Fibroblast of villous mesenchyme (primary cell): ENCODE results near the gene INPP5A. TPM values are rescaled to one million over a fixed set of nuclear protein-coding genes. Genes with fewer than 3 reads are reported as not detected.
"Not testable (repeated sequence)": the region's sequence is repeated elsewhere in the genome, so short reads cannot be mapped to it uniquely, and the experiment has no call there.

ENCODE experiments used
- DNase-seq: peaks from one replicate; pipeline ENCODE4 v3.0.0-alpha.2; 2010; ENCODE audit warnings: low read depth
- H3K4me3 ChIP-seq: 2 replicates; pipeline ENCODE4 v1.5.1; 2011; ENCODE audit warnings: low read depth, mild to moderate bottlenecking, low read length
- CTCF ChIP-seq: IDR thresholded peaks from 2 replicates; pipeline ENCODE4 v1.5.1; 2012; ENCODE audit warnings: low read depth, mild to moderate bottlenecking, low read length; ENCODE audit not compliant: insufficient read depth
- total RNA-seq: library from RNA; depleted of rRNA; stranded (reverse); fragments of >200 nt; gene quantifications from 2 replicates; pipeline ENCODE4 v1.2.3, GENCODE V29; 2012

The INPP5A gene
- total RNA-seq, 1 donor: 33.2 TPM

DNA sequence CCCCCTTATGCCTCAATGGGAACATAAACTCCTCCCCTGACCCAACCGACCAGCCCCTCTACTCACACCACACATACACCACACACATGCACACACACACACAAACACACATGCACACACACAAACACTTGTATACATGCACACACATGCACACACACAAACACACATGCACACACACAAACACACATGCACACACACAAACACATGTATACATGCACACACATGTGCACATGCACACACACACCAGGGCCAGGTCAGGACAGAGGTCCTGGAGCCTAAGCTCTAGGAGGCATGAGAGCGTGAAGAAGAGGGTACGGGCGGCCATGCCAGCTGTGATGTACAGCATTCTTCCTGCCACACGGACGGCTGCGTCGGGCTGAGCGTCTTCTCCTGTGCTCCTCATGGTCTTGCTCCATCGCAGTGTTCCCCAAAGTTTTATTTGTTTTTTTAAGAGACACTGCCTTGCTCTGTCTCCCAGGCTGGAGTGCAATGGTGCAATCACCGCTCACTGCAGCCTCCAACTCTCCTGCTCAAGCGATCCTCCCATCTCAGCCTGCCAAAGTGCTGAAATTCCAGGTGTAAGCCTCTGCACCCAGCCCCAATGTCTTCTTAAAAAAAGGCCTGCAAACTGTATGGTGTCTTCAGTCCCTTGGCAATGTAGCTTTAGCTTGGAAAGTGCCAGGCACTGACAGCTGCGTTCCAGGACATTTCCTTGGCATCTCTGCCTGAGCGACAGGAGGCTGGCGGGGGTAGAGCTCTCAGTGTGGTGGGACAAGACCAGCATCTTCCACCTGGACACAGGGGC lies 38.8 kb upstream of the INPP5A start:
- no peak overlapping the region for H3K4me3 ChIP-seq
- no peak for TF ChIP-seq CTCF
- DNase-seq: no peak

- no peak overlapping the region for H3K4me3 ChIP-seq
- DNase-seq: no peak
- no peak for TF ChIP-seq CTCF
Measured at GRCh38 chr10:132499367-132499685, 38.3 kb upstream of the INPP5A start.

- TF ChIP-seq CTCF: no peak
Measured at GRCh38 chr10:132500781-132501415, 36.7 kb upstream of the INPP5A start.

GRCh38 chr10:132502544-132503300 lies 34.9 kb upstream of the INPP5A start:
- TF ChIP-seq CTCF: no peak
- H3K4me3 ChIP-seq: no peak overlapping the region
- DNase-seq: no peak

More at GRCh38 chr10:132500781-132501415, 36.7 kb upstream of the INPP5A start:
- H3K4me3 ChIP-seq: no peak overlapping the region
- DNase-seq: no peak

DNA sequence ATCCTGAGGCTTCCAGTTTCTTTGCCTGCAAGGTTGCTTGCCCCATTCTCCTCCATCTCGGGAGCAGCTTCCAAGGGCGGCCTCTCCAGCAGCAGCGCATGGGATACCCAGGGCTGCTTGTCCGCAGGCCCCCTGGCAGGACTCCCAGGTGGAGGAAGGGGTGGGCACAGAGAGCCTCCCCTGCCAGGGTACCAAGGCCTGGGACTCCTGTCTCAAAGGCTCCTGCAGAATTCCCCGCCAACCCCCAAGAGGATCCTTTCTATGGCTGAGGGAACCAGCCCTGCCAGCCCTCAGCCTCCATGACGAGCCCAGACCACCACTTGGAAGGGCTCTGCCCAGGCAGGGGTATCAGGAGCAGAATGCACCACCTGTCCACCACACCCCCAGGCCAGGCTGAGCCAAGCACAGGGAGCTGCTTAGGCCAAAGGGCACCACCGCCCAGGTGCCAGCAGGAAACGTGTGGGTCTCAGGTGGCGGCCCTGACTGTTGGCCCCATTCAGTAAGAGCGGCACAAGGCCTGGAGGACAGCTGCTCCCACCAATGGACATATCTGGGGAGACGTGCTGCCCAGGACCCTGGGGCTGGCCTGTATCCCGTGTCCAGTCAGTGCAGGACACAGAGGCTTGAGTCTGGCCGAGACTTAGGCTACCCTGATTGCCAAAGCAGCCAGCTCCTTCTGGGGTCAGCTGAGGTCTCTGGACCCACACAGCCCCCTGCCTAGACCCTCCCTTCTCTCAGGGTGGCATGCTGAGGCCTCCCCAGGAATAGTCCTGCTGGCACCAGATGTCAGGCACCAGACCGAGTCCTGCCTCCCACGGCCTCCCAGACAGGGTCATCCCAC lies 33.8 kb upstream of the INPP5A start:
- no peak for DNase-seq
- TF ChIP-seq CTCF: no peak
- no peak overlapping the region for H3K4me3 ChIP-seq

DNA sequence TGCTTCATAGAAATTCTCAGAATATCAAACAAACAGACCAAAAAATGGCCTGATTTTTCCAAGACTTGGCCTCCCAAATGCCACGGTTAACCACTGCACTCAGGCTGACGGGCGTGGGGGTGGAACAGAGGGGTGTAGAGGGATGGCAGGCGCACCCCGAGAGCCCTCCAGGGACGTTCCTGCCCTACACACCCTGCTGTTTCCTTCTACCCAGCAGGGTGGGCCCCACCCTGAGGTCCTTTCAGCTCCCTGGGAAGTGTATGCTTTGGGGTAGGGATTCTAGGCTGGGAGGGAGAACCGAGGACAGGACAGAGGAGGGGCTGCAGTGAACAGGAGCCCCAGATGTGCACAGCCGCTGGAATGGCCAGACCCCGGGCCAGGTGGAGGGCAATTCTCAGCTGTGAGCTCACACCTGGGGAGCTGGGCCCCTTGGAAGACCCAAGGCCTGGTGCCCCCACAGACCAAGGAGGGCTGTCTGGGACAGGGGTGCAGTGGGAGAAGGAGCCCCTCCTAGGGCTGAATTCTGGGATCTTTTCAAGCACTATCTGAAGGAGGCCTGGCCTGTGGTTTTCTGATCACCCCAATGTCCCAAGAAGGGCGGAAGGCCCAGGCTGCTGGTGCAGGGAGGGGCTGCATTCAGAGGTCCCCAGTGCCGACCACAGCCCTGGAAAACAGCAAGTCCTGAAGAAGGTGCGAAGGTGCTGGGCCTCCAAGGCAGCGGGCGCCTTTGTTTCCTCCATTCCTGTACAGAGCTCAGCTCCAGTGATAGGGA lies 32.9 kb upstream of the INPP5A start:
- no peak for TF ChIP-seq CTCF
- no peak for DNase-seq
- no peak overlapping the region for H3K4me3 ChIP-seq

DNA sequence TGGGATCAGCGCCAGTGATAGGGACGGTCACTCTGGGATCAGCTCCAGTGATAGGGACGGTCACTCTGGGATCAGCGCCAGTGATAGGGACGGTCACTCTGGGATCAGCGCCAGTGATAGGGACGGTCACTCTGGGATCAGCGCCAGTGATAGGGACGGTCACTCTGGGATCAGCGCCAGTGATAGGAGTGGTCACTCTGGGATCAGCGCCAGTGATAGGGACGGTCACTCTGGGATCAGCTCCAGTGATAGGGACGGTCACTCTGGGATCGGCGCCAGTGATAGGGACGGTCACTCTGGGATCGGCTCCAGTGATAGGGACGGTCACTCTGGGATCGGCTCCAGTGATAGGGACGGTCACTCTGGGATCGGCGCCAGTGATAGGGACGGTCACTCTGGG lies 32.0 kb upstream of the INPP5A start:
- DNase-seq: not testable (repeated sequence)

More for the DNA sequence above, 32.0 kb upstream of the INPP5A start:
- not testable (repeated sequence) for H3K4me3 ChIP-seq
